ENCODE data around the gene CHRNA10. TPM values are rescaled to one million over a fixed set of nuclear protein-coding genes. Genes with fewer than 3 reads are reported as not detected.

CHRNA10 gene
- polyA plus RNA-seq, 1 of the 3 experiments (the other 2 are of a cell fraction) = 1.1 TPM

Small RNA genes lying within 50 kb of the gene (small RNA-seq; reads per million reads assigned to genes)
- gene RF00019 (0 reads per million in 7 experiments), gene RNU6-1143P (0 to 0.52 (median 0) reads per million in 7 experiments)

Other genes starting within 250 kb of the CHRNA10 start
- 0.58 and 0.59 TPM in 2 replicates for gene ART5, start 29.4 kb downstream of the CHRNA10 start, polyA plus RNA-seq (2012; rRNA removed)
- gene ART1, start 26.3 kb downstream of the CHRNA10 start, polyA plus RNA-seq (2012; rRNA removed) = not detected in 2 replicates
- 56.4 and 75.6 TPM in 2 replicates for gene NUP98, start 126.2 kb upstream of the CHRNA10 start, polyA plus RNA-seq (2012; rRNA removed)
- 41.3 and 44.1 TPM in 2 replicates for gene PGAP2, start 137.2 kb upstream of the CHRNA10 start, polyA plus RNA-seq (2012; rRNA removed)
- 61.0 and 73.7 TPM in 2 replicates for gene RHOG, start 169.6 kb upstream of the CHRNA10 start, polyA plus RNA-seq (2012; rRNA removed)
- gene STIM1, start 184.3 kb upstream of the CHRNA10 start, polyA plus RNA-seq (2012; rRNA removed) = 21.8 and 29.5 TPM in 2 replicates

All from SK-N-SH (cell line).